Parathyroid adenoma (tissue), 2 donors: ENCODE results near the gene EWSR1.

Source experiments
- H2AFZ ChIP-seq: fragments of 300-600 bp; sonication (generic); one replicate; pipeline ENCODE4 v1.7.0; 2017; ENCODE audit warnings: antibody characterized with exemption, mild to moderate bottlenecking
- H3K27ac ChIP-seq: fragments of 300-600 bp; sonication (generic); one replicate; pipeline ENCODE4 v1.7.0; 2017
- H3K27me3 ChIP-seq: fragments of 300-600 bp; sonication (generic); one replicate; pipeline ENCODE4 v1.7.0; 2017; ENCODE audit warnings: low read length; ENCODE audit not compliant: control insufficient read depth, insufficient read depth
- H3K36me3 ChIP-seq: fragments of 300-600 bp; sonication (generic); one replicate; pipeline ENCODE4 v1.7.0; 2017; ENCODE audit warnings: low read length; ENCODE audit not compliant: control insufficient read depth, insufficient read depth
- H3K4me1 ChIP-seq: fragments of 300-600 bp; sonication (generic); one replicate; pipeline ENCODE4 v1.7.0; 2017; ENCODE audit warnings: control low read depth
- H3K4me2 ChIP-seq: fragments of 300-600 bp; sonication (generic); one replicate; pipeline ENCODE4 v1.7.0; 2017; ENCODE audit warnings: low read length
- H3K4me3 ChIP-seq: fragments of 300-600 bp; sonication (generic); one replicate; pipeline ENCODE4 v1.7.0; 2017; ENCODE audit warnings: low read depth, low read length
- H3K79me2 ChIP-seq: fragments of 300-600 bp; sonication (generic); one replicate; pipeline ENCODE4 v1.7.0; 2017; ENCODE audit warnings: control low read depth
- H3K9ac ChIP-seq: fragments of 300-600 bp; sonication (generic); one replicate; pipeline ENCODE4 v1.7.0; 2017; ENCODE audit warnings: mild to moderate bottlenecking
- H3K9me3 ChIP-seq: fragments of 300-600 bp; sonication (generic); one replicate; pipeline ENCODE4 v1.7.0; 2017; ENCODE audit warnings: low read length; ENCODE audit not compliant: control insufficient read depth
- TF ChIP-seq, protein P1 (sequence below): fragments of 300-600 bp; sonication (generic); IDR thresholded peaks from one replicate; pipeline ENCODE4 v1.7.0; 2017; ENCODE audit warnings: antibody characterized with exemption, mild to moderate bottlenecking
- donor health status: primary hyperparathyroidism.

EWSR1 gene

DNA sequence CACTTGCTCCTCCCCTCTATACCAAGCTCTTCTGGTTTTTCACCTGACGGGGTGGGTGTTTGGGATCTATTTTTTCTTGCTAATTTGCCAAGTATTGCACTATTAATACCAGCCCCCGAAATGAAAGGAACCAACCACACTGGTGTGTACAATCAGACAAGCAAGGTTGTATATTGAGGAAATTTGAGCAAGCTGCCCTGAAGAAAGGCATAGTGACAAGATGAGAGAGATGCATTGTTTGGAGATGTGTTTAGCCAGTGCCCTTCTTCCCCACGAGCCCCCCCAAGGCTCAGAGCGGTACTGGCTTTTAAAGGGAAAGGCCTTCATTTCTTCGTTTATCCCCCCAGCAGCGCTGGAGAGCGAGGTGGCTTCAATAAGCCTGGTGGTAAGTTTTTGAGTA, 23.1 kb downstream of the EWSR1 start:
- H3K79me2 ChIP-seq: peaks cover 3% of the 10 kb centered on the region
- H3K4me2 ChIP-seq: no peak overlapping the region
- no peak overlapping the region for H3K9ac ChIP-seq
- TF ChIP-seq, protein P1, sequence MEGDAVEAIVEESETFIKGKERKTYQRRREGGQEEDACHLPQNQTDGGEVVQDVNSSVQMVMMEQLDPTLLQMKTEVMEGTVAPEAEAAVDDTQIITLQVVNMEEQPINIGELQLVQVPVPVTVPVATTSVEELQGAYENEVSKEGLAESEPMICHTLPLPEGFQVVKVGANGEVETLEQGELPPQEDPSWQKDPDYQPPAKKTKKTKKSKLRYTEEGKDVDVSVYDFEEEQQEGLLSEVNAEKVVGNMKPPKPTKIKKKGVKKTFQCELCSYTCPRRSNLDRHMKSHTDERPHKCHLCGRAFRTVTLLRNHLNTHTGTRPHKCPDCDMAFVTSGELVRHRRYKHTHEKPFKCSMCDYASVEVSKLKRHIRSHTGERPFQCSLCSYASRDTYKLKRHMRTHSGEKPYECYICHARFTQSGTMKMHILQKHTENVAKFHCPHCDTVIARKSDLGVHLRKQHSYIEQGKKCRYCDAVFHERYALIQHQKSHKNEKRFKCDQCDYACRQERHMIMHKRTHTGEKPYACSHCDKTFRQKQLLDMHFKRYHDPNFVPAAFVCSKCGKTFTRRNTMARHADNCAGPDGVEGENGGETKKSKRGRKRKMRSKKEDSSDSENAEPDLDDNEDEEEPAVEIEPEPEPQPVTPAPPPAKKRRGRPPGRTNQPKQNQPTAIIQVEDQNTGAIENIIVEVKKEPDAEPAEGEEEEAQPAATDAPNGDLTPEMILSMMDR: no peak
- H3K27ac ChIP-seq: no peak overlapping the region
- no peaks in the 10 kb centered on the region for H3K27me3 ChIP-seq
- H3K36me3 ChIP-seq: no peaks in the 10 kb centered on the region
- H3K4me1 ChIP-seq: no peaks in the 10 kb centered on the region
- H3K4me3 ChIP-seq: no peak overlapping the region
- no peaks in the 10 kb centered on the region for H3K9me3 ChIP-seq
- H2AFZ ChIP-seq: no peak overlapping the region

DNA sequence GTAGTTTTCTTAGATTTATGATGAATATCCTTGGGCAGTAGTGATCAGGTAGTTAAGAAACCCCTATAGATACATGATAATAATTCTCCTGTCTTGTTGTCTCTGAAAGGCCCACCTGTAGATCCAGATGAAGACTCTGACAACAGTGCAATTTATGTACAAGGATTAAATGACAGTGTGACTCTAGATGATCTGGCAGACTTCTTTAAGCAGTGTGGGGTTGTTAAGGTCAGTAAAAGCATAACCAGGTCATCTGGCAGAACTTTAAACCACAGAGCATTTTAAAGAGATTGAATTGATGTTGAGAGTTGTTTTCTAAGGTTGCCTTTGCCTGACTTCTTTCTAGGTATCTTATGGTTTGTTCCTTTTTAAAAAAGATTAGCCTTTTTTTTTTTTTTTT, 24.3 kb downstream of the EWSR1 start:
- no peak overlapping the region for H3K27ac ChIP-seq
- no peak overlapping the region for H3K9ac ChIP-seq
- H3K36me3 ChIP-seq: no peaks in the 10 kb centered on the region
- no peaks in the 10 kb centered on the region for H3K4me1 ChIP-seq
- H3K9me3 ChIP-seq: no peaks in the 10 kb centered on the region
- no peaks in the 10 kb centered on the region for H3K27me3 ChIP-seq
- H3K79me2 ChIP-seq: peaks cover 3% of the 10 kb centered on the region
- H3K4me2 ChIP-seq: no peak overlapping the region
- TF ChIP-seq, protein P1: no peak
- no peak overlapping the region for H2AFZ ChIP-seq
- no peak overlapping the region for H3K4me3 ChIP-seq

DNA sequence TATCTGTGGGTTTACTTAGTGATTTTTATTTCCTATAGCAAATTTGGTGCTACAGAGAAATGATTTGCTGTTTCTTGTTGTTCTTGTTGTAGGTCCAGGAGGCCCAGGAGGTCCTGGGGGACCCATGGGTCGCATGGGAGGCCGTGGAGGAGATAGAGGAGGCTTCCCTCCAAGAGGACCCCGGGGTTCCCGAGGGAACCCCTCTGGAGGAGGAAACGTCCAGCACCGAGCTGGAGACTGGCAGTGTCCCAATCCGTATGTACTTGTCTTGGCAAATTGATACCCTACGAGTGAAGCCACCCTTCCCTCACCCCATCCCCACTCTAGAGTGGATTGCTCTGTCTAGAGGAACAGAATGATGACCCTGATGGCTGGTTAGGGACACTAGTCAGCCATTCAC, 30.6 kb downstream of the EWSR1 start:
- Histone ChIP-seq H2AFZ (no peak overlapping the region), H3K9ac (no peak overlapping the region), H3K4me2 (no peak overlapping the region), H3K27me3 (no peaks in the 10 kb centered on the region), H3K9me3 (no peaks in the 10 kb centered on the region), H3K36me3 (peaks cover 4% of the 10 kb centered on the region), H3K4me1 (no peaks in the 10 kb centered on the region), H3K27ac (no peak overlapping the region), H3K4me3 (no peak overlapping the region), H3K79me2 (no peaks in the 10 kb centered on the region)
- TF ChIP-seq, protein P1: no peak

DNA sequence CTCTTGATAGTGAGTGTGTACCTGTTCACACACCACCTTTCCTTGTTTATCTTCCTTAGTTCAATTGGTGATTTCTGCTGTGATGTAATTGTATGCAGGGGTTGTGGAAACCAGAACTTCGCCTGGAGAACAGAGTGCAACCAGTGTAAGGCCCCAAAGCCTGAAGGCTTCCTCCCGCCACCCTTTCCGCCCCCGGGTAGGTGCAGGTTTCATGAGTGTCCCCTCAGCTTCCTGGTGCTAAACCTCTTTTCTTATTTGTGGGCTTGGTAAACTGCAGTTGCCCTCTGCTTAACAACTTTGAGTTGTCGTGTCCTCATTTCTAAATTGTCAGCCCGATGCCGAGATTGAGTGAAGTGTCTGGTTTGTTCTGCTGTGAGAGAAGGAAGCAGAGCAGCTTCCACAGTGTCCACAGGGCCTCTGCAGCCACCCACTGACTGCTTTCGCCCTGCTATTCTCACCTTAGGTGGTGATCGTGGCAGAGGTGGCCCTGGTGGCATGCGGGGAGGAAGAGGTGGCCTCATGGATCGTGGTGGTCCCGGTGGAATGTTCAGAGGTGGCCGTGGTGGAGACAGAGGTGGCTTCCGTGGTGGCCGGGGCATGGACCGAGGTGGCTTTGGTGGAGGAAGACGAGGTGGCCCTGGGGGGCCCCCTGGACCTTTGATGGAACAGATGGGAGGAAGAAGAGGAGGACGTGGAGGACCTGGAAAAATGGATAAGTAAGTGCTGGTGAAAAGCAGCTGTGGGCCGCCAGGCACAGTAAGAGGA, 31.2 kb downstream of the EWSR1 start:
- Histone ChIP-seq H3K36me3 (peaks cover 4% of the 10 kb centered on the region), H3K4me3 (no peak overlapping the region), H2AFZ (no peak overlapping the region), H3K79me2 (no peaks in the 10 kb centered on the region), H3K27ac (no peak overlapping the region), H3K4me2 (no peak overlapping the region), H3K9ac (no peak overlapping the region), H3K27me3 (no peaks in the 10 kb centered on the region), H3K9me3 (no peaks in the 10 kb centered on the region), H3K4me1 (no peaks in the 10 kb centered on the region)
- TF ChIP-seq, protein P1: no peak

DNA sequence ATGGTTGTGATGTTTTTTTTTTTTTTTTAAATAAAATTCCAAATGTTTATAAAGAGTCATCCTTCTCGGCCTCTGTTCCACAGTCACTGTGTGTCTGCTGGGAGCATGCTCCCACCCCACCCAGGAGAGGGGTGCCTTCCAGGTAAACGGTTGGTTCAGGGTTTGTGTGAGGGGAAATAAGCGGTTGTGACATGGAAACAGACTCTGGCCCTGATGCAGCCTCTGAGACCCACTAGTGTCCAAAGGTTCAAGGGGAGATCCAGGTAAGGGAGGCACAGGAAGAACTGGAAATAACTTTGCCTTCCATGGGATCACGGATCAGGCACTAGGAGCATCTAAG, 32.4 kb downstream of the EWSR1 start:
- H3K4me3 ChIP-seq: no peak overlapping the region
- H3K9me3 ChIP-seq: no peaks in the 10 kb centered on the region
- no peak overlapping the region for H2AFZ ChIP-seq
- H3K27me3 ChIP-seq: no peaks in the 10 kb centered on the region
- H3K4me2 ChIP-seq: no peak overlapping the region
- no peak overlapping the region for H3K27ac ChIP-seq
- no peaks in the 10 kb centered on the region for H3K4me1 ChIP-seq
- H3K79me2 ChIP-seq: no peaks in the 10 kb centered on the region
- no peak overlapping the region for H3K9ac ChIP-seq
- TF ChIP-seq, protein P1: no peak
- peaks cover 4% of the 10 kb centered on the region for H3K36me3 ChIP-seq
